Retinal pigment epithelial cell (primary cell): ENCODE measurements around the gene FMO2.

ENCODE experiments used
- DNase-seq: peaks from one replicate; pipeline ENCODE4 v3.0.0-alpha.2; 2010; ENCODE audit warnings: low read depth
- H3K4me3 ChIP-seq: 2 replicates; pipeline ENCODE4 v1.5.1; 2011; ENCODE audit warnings: mild to moderate bottlenecking, low read length, control low read depth, moderate library complexity
- CTCF ChIP-seq: conservative IDR thresholded peaks from 2 replicates; pipeline ENCODE4 v1.5.1; 2011; ENCODE audit warnings: low read depth, low read length, control low read depth, inconsistent platforms

Gene FMO2

GRCh38 chr1:171247501-171247900, 62.4 kb downstream of the FMO2 start:
- no peak for TF ChIP-seq CTCF
- H3K4me3 ChIP-seq, result no peak overlapping the region
- DNase-seq, result no peak

GRCh38 chr1:171248302-171248701, 63.2 kb downstream of the FMO2 start, which contains the start of gene FMO1:
Gene FMO1 (plus strand): TSS chr1:171248494. CDS start chr1:171258088, 9,594 bp downstream.
- H3K4me3 ChIP-seq, result no peak within 1 kb of the TSS
- TF ChIP-seq CTCF, result no peak
- no peak for DNase-seq

GRCh38 chr1:171248841-171249240, 63.7 kb downstream of the FMO2 start:
- TF ChIP-seq CTCF, result no peak

GRCh38 chr1:171250263-171250662, 65.2 kb downstream of the FMO2 start:
- no peak for DNase-seq
- H3K4me3 ChIP-seq, result no peak overlapping the region
- no peak for TF ChIP-seq CTCF

More at GRCh38 chr1:171248841-171249240, 63.7 kb downstream of the FMO2 start:
- H3K4me3 ChIP-seq, result no peak overlapping the region
- no peak for DNase-seq

- TF ChIP-seq CTCF, result peak; percentile 73
- peak overlapping the region; percentile 72 for H3K4me3 ChIP-seq
- DNase-seq, result no peak
Measured at GRCh38 chr1:171251042-171251951, 66.2 kb downstream of the FMO2 start.

GRCh38 chr1:171251952-171252300, 66.8 kb downstream of the FMO2 start:
- TF ChIP-seq CTCF, result no peak
- DNase-seq, result no peak
- H3K4me3 ChIP-seq, result peak overlapping the region; percentile 72

GRCh38 chr1:171252482-171252881, 67.4 kb downstream of the FMO2 start:
- H3K4me3 ChIP-seq, result no peak overlapping the region
- DNase-seq, result no peak
- no peak for TF ChIP-seq CTCF
